AG09309 (cell line): ENCODE results near the gene CASQ1.

Experiments
- DNase-seq: peaks from one replicate; pipeline ENCODE4 v3.0.0-alpha.2; 2010; ENCODE audit warnings: low read depth
- H3K4me3 ChIP-seq: 2 replicates; pipeline ENCODE4 v1.5.1; 2011; ENCODE audit warnings: mild to moderate bottlenecking, low read depth, low read length, moderate library complexity; ENCODE audit not compliant: control insufficient read depth
- TF ChIP-seq, protein P1 (sequence below): IDR thresholded peaks from 2 replicates; pipeline ENCODE4 v1.5.1; 2011; ENCODE audit warnings: mild to moderate bottlenecking, low read depth, low read length, inconsistent platforms; ENCODE audit not compliant: insufficient read depth, control insufficient read depth; ENCODE audit errors: missing control alignments

Gene CASQ1

DNA sequence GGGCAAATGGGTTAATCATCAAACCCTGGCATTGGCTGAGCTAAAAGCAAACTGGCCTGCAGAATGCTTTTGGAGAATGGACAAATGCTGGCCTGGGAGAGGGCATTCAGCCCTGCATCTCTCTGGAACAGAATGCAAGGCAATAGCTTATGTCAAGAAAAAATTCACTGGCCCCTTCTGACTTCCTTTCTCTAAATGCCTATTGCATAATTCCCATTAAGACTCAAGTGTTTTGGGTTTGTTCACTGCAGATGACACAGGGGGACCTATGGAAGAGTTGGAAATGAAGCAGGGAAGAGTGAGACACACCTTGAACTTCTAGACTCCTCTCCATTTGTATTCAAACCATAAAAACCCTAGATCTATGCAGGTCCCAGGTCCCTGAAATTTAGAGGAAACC lies 30.7 kb downstream of the CASQ1 start:
- no peak overlapping the region for H3K4me3 ChIP-seq
- no peak for DNase-seq
- TF ChIP-seq, protein P1, sequence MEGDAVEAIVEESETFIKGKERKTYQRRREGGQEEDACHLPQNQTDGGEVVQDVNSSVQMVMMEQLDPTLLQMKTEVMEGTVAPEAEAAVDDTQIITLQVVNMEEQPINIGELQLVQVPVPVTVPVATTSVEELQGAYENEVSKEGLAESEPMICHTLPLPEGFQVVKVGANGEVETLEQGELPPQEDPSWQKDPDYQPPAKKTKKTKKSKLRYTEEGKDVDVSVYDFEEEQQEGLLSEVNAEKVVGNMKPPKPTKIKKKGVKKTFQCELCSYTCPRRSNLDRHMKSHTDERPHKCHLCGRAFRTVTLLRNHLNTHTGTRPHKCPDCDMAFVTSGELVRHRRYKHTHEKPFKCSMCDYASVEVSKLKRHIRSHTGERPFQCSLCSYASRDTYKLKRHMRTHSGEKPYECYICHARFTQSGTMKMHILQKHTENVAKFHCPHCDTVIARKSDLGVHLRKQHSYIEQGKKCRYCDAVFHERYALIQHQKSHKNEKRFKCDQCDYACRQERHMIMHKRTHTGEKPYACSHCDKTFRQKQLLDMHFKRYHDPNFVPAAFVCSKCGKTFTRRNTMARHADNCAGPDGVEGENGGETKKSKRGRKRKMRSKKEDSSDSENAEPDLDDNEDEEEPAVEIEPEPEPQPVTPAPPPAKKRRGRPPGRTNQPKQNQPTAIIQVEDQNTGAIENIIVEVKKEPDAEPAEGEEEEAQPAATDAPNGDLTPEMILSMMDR: no peak

GRCh38 chr1:160222546-160222945 lies 32.2 kb downstream of the CASQ1 start:
- no peak overlapping the region for H3K4me3 ChIP-seq
- no peak for DNase-seq
- TF ChIP-seq, protein P1: no peak

DNA sequence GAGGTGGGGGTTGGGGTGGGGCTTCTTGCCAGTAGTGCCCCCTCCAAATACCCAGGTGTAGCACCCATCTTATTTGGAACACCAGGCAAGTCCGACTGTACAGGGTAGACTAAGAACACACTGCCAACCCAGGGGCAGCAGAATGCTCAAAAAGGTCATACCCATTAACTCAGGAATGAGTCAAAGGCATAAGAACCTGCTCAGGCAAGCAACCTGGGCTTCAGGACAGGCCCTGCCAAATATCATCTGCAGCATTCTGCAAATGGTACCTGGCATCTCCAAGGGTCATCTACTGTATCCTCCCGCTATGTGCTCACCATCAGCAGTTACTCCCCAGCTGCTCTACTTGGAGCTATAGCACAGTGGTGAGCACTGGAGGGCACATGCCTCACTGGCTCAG lies 34.2 kb downstream of the CASQ1 start:
- no peak for DNase-seq
- TF ChIP-seq, protein P1: no peak
- H3K4me3 ChIP-seq: no peak overlapping the region

- DNase-seq: no peak
Measured at GRCh38 chr1:160225345-160225744, 35.0 kb downstream of the CASQ1 start.

DNA sequence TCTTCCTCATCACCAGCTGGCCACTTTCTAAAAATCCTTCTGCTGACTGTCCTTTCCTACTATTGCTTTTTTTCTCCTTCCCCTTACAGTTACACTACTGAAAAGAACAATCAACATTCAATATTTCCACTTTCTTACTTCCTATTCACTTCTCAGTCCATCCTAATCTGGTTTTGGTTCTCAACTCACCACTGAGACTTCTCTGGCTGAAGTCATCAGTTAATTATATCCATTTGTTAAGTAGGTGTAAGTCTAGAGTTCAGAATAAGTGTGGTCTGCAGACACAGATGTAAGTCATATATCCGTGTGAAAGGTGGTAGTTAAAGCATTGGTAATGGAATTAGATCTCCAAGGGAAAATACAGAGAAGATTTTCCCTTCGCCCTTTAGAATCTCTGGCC lies 36.2 kb downstream of the CASQ1 start:
- no peak for DNase-seq
- H3K4me3 ChIP-seq: no peak overlapping the region
- TF ChIP-seq, protein P1: no peak

More at GRCh38 chr1:160225345-160225744, 35.0 kb downstream of the CASQ1 start:
- TF ChIP-seq, protein P1: no peak
- no peak overlapping the region for H3K4me3 ChIP-seq

GRCh38 chr1:160227034-160227433 lies 36.7 kb downstream of the CASQ1 start:
- no peak for DNase-seq
- TF ChIP-seq, protein P1: no peak
- H3K4me3 ChIP-seq: no peak overlapping the region

DNA sequence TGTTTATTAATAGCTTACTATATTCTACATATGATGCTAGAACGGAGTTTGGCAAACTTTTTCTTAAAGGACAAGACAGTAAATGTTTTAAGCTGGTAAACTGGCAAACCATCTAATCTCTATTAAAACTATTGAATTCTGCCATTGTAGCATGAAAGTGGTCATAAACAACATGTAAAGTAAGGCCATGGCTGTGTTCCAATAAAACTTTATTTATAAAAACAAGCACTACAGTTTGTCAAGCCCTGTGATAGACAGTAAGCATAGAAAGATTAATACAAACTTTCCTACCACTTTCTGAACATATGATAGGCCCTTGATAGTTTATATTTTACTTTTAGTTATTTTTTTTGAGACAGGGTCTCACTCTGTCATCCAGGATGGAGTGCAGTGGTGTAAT lies 37.2 kb downstream of the CASQ1 start:
- H3K4me3 ChIP-seq: no peak overlapping the region
- TF ChIP-seq, protein P1: no peak
- DNase-seq: no peak
